HG02840 (cell line): ENCODE measurements around the gene MAN1C1.
"Not testable (repeated sequence)": the region's sequence is repeated elsewhere in the genome, so short reads cannot be mapped to it uniquely, and the experiment has no call there.

Experiments used
- ATAC-seq: cut with Tn5 transposase; IDR thresholded peaks from one replicate; pipeline ENCODE4 v1.9.1; 2021; ENCODE audit warnings: mild to moderate bottlenecking, moderate library complexity, moderate number of reproducible peaks; ENCODE audit not compliant: unreplicated experiment, low FRiP score

Gene MAN1C1

DNA sequence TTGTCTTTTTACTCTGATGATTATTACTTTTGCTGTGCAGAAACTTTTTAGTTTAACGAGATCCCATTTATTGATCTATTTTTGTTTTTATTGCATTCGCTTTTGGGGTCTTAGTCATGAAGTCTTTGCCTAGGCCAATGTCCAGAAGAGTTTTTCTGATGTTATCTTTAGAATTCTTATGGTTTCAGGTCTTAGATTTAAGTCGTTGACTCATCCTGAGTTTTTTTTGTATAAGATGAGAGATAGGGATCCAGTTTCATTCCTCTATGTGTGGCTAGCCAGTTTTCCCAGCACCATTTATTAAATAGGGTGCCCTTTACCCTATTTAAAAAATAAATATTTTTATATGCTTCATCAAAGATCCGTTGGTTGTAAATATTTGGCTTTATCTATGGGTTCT is 13.2 kb downstream of the MAN1C1 start:
- ATAC-seq: no peak

DNA sequence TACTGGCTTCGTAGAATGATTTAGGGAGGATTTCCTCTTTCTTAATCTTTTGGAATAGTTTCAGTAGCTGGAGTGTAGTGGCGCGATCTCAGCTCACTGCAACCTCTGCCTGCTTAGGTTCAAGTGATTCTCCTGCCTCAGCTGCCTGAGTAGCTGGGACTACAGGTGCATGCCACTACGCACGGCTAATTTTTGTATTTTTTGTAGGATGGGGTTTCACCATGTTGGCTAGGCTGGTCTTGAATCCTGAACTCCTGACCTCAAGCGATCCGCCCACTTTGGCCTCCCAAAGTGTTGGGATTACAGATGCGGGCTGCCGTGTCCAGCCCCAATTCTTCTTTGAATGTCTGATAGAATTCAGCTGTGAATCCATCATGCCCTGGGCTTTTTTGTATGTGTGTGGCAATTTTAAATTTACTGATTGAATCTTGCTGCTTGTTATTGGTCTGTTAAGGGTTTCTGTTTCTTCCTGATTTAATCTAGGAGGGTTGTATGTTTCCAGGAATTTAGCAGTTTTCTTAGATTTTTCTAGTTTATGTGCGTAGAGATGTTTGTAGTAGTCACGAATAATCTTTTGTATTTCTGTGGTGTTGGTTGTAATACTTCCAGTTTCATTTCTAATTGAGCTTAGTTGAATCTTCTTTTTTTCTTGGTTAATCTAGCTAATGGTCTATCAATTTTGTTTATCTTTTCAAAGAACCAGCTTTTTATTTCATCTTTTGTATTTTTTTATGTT is 15.3 kb downstream of the MAN1C1 start:
- ATAC-seq: no peak

DNA sequence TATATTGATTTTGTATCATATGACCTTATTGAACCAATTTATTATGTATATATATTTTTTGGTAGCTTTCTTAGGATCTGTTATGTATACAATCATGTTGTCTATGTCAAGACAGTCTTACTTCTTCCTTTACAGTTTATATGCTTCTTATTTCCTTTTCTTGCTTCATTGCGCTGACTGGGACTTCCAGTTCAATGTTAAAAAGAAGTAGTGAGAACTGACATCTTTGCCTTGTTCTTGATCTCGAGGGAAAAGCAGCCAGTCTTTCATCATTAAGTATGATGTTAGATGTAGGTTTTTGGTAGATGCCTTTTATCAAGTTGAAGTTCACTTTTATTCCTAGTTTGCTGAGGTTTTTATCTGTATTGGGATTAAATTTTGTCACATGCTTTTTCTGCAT is 17.5 kb downstream of the MAN1C1 start:
- no peak for ATAC-seq

DNA sequence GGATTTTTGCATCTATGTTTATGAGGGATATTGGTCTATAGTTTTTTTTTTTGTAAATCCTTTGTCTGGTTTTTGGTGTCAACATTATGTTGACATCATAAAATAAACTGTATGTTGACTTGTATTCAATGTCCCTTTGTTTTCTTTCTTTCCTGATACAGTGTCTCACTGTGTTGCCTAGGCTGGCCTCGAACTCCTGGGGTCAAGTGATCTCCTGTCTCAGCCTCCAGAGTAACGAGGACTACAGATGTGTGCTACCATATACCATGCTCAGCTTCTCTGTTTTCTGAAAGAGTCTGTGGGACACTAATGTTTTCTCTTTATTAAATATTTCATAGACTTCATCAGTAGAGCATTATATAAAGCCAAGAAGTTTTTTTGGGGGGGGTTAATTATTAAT is 18.3 kb downstream of the MAN1C1 start:
- ATAC-seq: no peak

DNA sequence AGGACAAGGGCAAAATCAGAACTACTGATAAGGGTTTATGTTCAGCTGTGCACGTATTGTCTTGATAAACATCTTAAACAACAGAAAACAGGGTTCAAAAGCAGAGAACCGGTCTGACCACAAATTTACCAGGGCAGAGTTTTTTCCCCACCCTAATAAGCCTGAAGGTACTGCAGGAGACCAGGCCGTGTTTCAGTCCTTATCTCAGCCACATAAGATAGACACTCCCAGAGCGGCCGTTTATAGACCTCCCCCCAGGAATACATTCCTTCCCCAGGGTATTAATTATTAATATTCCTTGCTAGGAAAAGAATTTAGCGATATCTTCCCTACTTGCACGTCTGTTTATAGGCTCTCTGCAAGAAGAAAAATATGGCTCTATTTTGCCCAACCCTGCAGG is 19.6 kb downstream of the MAN1C1 start:
- ATAC-seq: not testable (repeated sequence)

DNA sequence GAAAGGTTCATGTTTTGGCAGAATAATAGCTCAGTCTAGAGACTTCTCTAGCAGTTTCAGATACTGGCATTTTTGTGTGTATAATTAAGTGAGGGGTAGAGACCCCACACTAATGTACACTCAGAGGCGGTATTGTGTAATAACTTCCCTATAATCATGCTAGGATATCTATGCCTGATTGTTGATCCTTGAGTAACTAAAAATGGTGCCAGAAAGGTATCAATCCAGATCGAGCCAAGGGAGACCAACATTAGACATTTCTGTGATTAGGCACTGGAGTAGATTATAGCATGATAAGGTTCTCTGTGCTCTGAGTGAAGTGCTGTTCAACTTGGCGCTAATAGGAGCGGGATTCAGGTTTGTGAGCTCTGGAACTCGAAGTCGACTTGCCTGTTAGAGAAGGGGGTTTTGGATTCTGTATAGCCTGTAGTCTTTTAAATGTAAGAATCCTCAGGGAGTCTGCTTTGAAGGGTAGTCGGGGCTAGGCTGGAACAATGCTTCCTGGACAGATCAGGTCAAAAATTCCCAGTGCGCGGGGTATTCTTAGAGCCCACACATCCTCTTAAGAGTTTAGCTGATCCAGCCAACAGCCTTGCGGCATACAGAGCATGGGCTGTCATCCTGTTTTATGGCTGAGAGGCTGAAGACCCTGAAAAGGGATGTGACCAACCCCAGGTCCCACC is 24.2 kb downstream of the MAN1C1 start:
- no peak for ATAC-seq

DNA sequence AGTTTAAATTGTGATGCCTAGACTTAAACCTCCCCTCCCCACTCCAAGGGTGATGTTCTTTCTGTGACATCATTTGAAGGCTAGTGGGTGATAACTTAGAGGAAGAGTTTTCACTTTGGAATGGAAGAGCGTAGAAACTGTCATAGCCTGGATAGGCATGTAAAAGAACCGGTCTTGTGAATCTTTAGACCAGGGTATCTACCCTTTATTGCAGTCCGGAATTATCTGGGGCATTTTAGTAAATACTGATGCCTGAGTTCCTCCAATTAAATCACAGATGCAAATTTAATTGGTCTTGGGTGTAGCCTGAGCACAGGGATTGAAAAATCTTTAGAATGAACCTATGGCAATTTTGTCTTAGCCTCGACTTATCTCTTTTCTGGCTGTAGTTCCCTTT is 24.7 kb downstream of the MAN1C1 start:
- ATAC-seq: no peak

DNA sequence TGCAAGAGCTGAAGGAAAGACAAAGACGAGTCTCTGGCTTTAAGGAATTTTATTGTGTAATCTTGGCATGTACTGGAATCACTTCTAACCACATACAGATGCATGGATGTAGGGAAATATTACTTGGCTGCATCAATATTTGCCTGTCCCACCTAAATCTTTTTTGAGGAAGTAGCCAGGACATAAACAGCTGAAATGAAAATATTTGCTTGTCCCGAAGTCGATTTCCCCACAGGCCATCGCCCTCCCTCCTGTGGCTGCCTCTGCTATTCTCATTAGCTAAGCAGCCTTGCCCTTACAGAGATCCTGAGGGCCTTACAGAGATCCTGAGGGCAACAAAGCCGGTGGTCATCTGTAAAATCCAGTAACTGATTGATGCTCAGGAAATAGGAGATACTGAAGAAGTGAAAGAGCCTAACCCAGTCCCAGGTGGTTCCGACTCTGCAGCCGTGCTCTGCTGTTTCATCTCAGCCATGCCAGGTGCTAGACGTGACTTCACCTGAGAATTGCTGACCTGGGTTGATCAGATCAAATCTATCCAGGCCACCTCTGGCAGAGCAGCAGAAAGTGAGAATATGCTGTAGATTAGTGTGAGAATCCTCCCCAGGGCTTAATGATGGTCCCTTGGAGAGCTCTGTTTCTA is 25.5 kb downstream of the MAN1C1 start:
- ATAC-seq: no peak

DNA sequence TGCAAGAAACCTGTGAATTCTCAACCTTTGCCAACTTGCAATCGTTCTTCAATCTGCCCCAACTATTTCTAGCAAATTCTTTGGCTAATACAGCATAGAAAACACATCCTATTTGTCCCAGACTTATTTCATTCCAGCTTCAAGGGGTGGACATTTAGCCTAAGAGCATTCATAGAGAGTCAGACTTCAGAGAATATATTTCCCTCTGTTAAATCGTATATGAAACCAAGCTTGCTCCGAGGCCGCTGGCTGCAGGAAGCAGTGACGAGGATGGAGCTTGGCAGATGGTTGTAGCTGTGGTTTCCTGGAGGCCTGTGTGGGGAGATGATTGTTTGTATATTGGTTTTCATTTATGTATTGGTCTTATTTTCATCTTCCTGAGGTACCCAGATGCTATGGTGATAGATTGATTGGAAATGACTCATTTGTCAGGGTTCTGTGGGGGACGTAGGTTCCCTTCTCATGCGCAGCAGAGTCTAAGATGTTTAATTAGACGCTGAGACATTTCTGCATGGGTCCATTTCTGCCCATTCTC is 26.1 kb downstream of the MAN1C1 start:
- no peak for ATAC-seq

DNA sequence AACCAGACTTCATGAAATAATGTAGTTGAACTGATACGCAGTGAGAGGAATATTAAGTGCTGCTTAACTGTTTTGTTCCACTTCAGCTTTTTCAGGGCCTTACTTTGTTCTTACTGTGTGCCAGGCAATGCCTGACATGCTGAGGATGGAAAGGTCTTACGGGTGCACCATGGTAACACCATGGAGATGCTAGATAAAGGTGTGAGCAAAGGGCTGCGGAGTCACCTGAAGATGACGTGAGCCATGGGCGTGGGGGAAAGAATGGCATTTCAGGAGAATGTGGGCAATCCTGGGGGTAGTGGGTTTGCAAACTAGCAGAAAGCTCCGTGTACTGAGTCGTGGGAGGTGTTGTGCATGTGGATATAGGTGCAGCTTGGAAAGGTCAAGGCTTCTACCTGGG is 27.3 kb downstream of the MAN1C1 start:
- no peak for ATAC-seq

DNA sequence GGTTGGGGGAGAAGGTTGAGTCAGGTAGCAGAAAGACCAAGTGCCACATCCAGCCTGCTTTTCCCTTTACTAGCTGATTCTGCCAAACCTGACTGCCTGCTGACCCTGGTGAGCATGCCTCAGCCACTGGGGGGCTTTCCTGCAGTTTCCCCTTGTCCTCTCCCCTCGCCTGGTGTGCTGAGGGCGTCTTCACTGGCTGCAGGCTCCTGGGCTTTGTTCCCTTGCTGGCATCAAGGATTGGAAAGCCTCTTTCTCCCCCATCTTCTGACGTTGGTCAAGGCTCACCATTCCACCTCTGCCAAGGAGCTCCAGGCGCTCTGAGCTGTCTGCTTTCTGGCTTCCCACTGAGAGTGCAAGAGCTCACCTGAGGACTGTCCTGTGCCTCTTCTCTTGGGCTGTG is 28.4 kb downstream of the MAN1C1 start:
- no peak for ATAC-seq

DNA sequence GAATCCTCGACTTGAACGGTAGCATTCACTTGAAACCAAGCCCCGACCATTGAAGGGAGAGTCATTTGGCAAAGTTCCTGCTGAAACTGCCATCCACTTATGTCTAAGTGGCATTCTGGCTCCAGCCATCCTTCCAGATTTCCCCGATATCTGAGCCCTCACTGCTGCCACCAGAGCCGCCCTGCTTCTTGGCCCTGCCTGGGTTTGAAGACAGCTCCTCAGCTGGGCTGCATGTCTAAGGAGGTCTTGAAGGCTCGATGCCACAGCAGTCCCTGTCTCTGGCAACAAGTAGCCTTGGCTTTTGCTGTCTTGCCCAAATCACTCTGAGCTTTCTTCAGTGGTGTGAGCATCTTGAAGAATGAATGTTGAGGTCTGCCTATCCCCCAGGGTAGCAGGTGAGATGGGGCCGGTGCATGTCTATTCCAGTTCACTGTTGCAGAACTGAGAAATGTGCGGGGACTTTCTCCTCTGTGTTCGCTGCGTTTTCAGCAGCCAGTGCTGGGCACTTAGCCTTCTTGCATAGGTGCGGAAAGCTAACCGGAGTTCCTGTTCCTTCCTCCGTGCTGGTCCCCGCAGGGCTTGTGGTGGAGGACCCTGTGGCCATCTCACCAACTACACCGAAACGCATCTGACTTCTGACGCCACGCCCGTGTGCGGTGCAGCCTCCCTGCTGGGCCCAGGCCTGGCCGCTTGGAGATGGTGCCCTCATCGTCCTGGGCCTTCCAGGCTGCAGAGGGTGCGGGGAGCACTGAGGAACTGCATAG is 29.2 kb downstream of the MAN1C1 start:
- no peak for ATAC-seq

DNA sequence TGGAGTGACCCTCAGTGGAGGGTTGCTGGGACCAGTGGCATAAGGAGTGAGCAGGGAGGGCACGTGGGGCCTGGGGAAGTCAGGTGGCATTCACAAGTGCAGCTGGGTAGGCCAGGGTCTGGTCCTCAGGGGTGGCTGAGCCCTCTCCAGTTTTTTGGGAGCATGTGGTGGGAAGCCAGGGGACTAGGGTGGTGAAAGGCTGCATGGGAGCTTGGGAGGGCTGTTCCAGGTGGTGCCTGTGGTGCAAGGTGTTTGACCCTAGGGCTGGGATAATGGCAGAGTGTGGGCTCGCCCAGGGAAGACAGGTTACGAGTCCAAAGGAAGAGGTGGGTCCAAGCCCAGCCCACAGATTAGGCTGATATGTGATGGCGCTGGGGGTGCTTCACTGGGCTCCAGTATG is 30.5 kb downstream of the MAN1C1 start:
- ATAC-seq: no peak

DNA sequence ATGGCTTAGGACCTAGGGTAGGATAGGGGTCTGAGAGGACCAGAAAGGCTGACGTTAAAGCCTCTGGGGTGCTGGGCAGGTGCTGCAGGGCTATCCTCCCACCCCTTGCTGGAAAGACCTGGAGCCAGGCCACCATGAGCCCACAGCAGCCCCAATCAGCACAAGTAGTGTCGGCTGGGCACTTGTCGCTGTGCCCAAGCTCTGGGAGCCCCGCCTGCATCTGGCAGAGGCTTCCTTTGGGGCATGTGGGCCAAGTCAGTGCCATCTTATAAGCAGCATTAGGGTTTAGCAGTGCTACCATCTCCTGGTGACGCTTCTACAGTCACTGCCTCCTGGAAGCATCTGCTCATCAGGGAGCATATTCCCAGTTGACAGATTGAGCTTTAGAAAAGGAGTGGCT is 31.3 kb downstream of the MAN1C1 start:
- no peak for ATAC-seq

DNA sequence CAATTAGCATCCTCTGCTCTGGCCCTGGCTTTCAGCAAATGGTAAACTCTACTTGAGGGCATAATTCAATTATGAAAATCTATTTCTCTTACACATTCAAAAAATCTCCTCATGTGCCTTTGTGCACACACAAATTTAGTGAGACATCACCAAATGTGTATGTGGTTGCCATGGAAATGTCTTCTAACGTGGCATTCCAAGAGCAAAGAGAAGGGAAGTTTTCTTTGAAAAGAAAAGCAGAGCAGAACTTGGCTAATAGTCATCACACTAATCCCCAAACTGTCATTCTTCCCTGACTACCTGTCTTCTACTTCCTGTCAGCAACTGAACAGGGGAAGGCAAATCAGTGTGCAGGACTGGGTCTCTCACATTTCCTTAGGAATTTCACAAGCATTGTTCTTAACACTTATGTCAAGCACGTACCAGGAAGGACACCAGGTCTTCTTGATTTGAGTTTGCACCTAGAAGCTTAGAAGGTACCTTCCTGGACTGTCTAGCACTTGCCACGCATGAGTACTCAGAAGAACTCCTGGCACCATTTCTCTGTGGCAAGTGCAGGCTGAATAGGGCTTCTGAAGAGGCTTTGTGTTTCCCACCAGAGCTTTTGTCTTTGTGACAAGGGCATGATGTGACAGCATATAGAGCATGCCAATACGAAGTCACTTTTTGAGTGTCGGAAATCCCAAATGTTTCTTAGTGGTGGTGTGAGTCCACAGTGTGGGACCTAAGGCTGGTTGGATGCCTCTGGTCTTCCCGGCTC is 32.3 kb downstream of the MAN1C1 start:
- ATAC-seq: no peak

DNA sequence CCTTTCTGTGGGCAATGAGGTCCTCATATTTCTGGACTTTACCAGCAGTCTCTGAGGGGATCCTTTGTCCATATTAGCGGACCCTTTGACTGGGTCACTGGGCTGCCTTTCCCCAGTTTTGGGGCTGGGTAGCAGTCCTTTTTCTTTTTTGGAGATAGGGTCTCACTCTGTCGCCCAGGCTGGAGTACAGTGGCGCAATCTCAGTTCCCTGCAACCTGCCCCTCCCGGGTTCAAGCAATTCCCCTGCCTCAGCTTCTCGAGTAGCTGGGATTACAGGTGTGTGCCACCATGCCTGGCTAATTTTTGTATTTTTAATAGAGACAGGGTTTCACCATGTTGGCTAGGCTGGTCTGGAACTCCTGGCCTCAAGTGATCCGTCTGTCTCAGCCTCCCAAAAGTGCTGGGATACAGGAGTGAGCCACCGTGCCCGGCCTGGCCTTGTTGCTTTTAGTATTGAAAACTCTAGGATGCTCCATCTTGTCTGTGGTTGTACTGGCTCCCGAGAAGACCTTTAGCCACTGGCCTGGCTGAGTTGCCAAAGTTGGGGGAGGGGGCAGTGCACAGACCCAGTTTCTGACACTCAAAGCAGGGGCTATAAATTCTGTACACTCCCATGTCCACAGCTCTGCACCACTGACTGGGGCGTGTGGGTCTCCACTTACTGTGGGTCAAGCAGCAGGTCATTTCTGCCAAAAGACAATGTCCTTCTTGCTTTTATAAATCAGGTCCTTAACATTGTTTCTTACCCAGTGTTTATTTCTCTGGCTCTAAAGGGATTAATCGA is 33.1 kb downstream of the MAN1C1 start:
- ATAC-seq: no peak

DNA sequence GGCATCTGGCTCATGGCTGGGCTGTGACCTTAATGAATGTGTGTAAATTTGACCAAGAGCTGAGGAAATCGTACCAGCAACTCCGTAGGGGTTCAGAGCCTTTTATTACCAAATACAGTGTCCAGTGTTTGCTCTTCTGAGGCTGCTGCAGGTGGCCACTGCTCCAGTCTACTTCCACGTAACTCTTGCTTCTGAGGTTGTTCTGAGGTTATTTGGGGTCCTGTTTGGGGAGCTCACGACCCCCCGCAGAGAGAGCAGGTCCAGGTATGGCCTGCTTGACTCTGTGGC is 33.6 kb downstream of the MAN1C1 start:
- ATAC-seq: no peak

DNA sequence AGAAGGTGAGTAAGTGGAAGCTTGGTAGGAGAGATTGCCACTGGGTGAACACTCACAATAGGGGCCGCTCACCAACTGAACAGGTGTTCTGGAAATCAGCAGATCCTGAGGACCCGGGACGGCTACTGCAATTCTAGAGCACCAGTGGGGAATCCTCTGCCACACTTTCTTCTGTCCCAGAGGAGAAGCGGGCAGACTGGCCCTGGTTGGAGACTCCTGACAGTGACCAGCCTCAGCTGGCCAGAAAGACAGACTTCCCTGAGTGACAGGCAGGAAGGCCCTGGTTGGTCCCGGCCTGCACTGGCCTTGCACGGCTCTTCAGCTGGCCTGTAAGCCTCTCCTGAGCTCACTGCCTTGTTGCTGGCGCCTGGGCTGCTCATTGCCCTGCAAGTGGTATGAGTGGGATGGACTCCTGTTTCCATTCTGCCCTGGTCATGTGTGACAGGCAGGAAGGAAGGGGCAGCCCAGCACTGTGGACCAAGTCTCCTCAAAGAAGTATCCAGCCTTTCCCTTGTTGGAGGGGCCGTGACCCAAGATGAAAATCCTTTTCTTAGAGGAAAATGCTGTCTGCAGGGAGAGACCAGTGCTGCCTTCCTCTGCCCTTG is 34.5 kb downstream of the MAN1C1 start:
- ATAC-seq: no peak
